ENCODE data around the gene LYST.

DNA sequence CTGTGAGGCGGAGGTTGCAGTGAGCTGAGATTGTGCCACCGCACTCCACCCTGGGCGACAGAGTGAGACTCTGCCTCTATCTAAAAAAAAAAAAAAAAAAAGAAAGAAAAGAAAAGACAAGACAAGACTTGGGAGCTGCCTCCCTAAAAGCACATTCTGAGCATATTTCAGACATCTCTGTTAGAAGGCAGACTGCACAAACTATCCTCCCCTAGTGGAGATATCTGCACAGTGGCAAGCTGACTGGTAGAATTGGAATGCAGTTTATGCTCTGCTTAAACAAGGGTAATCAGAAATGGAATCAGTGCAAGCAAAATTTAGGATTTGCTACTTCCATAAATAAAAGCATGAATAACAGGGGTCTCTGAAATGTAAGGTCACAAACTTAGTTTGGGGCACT is 248.9 kb downstream of the LYST start:
- TF ChIP-seq CEBPB (IDR thresholded peaks at IDR 0.05; ENCODE audit: low read depth, low read length) (no peak), MAZ (IDR thresholded peaks at IDR 0.05; ENCODE audit: borderline replicate concordance, low read depth, low read length) (no peak), POLR2A (IDR thresholded peaks at IDR 0.05; ENCODE audit: low read depth, low read length) (no peak), SMC3 (IDR thresholded peaks at IDR 0.05; ENCODE audit: low read depth, low read length) (0 out of 2 replicates have a peak, but pooled peaks have one; percentile 18), MXI1 (IDR thresholded peaks at IDR 0.05; ENCODE audit: borderline replicate concordance, low read depth, low read length) (no peak)
- TF ChIP-seq, protein P1, sequence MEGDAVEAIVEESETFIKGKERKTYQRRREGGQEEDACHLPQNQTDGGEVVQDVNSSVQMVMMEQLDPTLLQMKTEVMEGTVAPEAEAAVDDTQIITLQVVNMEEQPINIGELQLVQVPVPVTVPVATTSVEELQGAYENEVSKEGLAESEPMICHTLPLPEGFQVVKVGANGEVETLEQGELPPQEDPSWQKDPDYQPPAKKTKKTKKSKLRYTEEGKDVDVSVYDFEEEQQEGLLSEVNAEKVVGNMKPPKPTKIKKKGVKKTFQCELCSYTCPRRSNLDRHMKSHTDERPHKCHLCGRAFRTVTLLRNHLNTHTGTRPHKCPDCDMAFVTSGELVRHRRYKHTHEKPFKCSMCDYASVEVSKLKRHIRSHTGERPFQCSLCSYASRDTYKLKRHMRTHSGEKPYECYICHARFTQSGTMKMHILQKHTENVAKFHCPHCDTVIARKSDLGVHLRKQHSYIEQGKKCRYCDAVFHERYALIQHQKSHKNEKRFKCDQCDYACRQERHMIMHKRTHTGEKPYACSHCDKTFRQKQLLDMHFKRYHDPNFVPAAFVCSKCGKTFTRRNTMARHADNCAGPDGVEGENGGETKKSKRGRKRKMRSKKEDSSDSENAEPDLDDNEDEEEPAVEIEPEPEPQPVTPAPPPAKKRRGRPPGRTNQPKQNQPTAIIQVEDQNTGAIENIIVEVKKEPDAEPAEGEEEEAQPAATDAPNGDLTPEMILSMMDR (conservative IDR thresholded peaks at IDR 0.05; ENCODE audit: low read depth, low read length) = peak; percentile 56
- TF ChIP-seq, protein P2, sequence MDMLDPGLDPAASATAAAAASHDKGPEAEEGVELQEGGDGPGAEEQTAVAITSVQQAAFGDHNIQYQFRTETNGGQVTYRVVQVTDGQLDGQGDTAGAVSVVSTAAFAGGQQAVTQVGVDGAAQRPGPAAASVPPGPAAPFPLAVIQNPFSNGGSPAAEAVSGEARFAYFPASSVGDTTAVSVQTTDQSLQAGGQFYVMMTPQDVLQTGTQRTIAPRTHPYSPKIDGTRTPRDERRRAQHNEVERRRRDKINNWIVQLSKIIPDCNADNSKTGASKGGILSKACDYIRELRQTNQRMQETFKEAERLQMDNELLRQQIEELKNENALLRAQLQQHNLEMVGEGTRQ (IDR thresholded peaks at IDR 0.05; ENCODE audit: low read depth, low read length) = no peak

Data from IMR-90 (cell line).